ENCODE results near the gene KATNB1.

DNA sequence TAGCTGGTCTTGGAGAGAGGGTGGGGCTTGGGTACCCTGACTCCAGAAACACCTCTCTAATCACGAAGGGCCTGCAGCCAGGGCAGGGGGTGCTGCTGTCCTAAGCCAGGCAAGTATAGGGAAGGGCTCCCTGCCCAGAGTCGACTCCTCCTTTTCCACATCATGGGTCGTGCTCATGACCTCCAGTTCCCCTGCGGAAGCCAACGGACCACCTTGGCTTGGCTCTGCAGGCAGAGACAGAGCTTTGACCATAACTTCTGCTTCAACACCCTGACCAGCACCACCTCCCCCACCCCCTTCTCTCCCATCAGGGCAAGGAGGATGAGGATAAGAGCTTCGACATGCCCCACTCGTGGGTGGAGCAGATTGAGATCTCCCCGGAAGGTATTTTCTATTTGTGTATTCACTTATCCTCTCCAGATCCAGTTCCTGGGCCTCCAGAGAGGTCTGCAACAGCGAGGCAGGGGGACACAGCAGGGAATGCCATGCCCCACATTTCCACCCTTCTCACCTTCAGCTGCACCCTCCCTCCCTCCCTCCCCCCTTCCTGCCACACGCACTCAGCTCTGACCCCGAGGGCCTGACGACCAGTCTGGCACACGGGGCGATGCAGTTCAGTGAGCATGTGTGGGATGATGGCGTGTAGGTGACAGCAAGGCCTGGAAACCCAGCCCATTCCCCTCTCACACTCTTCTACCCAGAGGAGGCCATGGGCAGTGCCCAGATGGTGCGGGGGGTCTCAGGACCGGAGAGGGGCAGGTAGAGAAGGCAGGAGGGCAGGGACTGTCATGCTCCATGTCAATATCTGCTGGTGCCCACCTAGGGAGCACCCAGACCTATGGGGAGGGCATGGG lies 14.0 kb upstream of the KATNB1 start:
- TF ChIP-seq, protein P1, sequence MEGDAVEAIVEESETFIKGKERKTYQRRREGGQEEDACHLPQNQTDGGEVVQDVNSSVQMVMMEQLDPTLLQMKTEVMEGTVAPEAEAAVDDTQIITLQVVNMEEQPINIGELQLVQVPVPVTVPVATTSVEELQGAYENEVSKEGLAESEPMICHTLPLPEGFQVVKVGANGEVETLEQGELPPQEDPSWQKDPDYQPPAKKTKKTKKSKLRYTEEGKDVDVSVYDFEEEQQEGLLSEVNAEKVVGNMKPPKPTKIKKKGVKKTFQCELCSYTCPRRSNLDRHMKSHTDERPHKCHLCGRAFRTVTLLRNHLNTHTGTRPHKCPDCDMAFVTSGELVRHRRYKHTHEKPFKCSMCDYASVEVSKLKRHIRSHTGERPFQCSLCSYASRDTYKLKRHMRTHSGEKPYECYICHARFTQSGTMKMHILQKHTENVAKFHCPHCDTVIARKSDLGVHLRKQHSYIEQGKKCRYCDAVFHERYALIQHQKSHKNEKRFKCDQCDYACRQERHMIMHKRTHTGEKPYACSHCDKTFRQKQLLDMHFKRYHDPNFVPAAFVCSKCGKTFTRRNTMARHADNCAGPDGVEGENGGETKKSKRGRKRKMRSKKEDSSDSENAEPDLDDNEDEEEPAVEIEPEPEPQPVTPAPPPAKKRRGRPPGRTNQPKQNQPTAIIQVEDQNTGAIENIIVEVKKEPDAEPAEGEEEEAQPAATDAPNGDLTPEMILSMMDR (conservative IDR thresholded peaks at IDR 0.05), result no peak
- TF ChIP-seq ZFX (IDR thresholded peaks at IDR 0.05), result no peak
